ENCODE measurements around the gene CEP152.

Gene CEP152

DNA sequence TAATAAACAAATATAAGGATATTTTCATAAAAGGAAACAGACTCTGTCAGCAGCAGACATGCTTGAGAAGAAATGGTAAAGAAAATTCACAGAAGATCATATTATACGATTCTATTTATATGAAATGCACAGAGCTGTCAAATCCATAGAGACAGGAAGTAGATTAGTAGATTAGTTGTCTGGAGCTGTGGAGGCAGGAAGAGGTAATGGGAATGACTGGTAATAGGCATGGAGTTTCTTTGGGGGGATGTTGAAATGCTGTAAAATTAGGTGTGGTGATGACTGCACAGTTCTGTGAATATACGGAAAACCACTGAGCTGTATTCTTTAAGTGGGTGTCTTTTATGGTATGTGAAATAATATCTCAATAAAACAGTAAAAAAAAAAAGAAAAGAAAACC is 35.3 kb downstream of the CEP152 start:
- DNase-seq (ENCODE audit: low read depth), result no peak

DNA sequence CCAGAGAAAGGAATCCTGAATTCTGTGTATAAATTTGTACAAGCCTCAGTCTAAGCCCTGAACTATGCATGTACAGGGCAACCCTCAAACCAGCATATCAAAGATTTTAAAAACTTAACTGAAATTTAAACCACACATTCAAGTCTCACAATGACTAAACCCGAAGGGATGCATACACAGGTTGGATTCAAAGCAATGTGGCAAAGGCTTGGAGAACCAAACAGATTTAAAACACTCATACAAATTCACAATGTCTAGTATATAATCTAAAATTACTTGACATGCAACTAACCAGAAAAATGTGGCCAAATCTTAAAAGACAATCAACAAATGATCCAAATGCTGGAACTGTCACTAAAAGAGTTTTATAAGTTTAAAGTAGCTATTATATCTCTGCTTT is 36.4 kb downstream of the CEP152 start:
- no peak for DNase-seq (ENCODE audit: low read depth)

DNA sequence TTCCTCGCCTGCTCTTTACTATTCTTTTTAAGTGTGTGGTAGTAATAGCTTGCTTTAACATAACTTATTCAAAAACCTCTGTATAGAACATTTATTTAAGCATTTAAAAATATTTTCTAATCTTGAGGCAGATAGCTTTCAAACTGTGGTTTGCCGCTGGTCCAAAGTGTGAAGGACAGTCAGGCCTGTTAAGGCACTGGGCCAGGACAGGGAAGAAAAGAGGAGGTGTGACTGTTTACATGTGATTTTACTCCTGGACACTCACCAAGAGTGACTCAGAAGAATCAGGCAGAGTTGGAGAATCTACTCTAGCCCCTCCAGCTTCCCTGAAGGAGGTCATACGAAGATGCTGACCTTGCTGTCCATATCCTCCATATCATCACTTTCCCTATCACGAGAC is 44.7 kb downstream of the CEP152 start:
- DNase-seq (ENCODE audit: low read depth), result no peak

- DNase-seq (ENCODE audit: low read depth), result no peak
These were observed 45.8 kb downstream of the CEP152 start for GRCh38 chr15:48765022-48765421.

DNA sequence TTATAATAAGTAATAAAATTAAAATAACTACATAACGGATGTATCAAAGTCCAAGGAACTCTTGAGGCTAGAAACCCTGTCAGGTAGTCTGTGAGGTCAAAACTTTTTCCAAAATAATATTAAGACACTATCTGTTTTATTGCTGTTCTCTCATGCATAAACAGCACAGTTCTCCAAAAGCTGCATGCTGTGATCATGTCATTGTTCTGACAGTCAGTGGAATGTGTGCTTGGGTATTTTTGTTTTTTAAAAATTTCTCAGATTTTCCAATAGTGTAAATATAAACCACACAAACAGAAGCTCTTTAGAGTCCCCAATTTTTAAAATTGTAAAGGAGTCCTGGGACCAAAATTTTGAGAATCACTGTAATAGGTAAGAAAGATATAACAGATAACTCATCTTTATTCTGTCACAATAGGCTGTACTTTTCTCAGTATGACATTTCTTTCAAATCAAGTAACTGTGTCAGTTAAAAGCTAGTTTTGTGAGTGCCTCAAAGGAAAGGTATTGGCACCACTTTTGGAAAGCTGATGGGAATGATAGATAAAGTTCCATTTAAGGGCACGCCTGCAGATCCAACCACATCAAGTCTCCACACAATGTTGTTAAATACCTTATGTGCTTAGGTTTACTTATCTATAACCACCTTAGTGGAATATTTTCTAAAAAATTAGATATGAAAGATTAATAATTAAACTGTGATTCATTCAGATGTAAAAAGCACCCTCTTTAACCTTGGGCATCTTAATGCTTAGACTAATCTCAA is 49.3 kb downstream of the CEP152 start:
- no peak for DNase-seq (ENCODE audit: low read depth)

DNA sequence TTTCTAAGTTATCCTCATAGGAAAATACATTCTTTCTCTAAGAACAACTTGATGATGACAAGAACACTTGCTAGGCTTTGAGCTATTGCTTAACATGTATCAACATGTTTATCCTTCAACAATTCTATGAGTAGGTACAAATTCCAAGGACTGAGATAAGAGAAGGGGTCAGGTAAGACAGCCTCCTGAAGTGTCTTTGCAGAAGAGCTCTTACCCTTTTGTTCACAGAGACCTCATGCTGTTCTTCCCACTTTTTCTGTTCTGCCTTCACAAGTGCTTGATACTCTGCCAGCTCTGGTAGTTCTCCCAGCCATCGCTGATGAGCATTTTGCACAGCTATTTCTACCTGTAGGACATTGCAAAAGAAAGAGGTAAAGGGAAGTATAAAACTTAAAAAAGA is 50.9 kb downstream of the CEP152 start:
- DNase-seq (ENCODE audit: low read depth), result no peak

DNA sequence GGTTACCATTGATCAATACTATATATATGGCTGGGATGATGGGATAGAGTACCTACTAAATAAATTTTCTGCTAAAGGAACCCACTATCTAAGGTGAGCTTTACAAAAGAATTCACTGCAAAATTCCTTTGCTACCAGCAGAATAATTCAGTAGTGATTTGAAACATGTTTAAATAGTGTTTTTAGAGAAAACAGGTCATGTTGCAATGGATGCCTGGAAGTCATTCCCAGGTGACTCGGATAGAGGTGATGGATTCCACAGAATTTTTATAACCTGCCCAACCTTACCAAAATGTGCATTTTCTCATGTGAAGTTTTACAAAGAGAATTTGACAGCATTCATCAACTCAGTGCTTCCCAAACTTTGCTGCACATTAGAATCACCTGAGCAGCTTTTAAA is 53.2 kb downstream of the CEP152 start:
- DNase-seq (ENCODE audit: low read depth), result no peak

DNA sequence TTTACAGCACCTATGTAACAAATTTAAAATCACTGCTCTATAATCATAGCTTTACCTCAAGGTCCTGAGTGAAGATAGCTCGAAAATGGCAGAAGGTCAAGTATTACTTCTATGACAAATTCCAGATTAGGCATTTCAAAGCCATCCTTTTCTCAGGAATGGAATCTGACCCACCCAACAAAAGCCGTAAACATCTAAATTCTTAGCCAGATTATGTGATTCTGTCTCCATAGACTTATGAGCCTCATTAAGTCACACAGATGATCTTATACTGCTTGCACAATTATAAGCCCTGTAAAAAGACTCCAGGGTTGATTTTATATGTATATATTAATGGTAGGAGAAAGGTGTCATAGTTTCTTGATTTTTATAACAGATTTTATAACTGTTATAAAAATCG is 56.9 kb downstream of the CEP152 start:
- no peak for DNase-seq (ENCODE audit: low read depth)

- no peak for DNase-seq (ENCODE audit: low read depth)
These were observed 59.3 kb downstream of the CEP152 start for GRCh38 chr15:48751595-48751994.

DNA sequence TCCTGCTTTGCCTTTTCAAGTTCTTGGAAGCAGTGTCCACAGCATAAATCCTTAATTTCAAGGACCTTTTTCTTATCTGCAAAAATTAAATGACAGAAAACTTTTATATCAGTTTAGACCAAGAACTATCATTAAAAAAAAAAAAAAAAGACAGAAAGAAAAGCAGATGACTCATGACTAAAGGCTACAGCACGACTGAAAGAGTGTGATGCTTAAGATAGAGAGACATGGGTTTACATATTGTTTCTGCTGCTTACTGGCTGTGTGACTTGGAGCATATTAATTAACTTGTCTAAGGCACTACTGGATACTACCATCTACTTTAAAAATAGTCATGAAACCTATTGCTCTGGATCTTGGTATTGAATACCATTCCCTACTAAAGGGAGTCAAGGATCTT is 62.3 kb downstream of the CEP152 start:
- DNase-seq (ENCODE audit: low read depth), result no peak

- DNase-seq (ENCODE audit: low read depth), result no peak
These were observed 77.3 kb downstream of the CEP152 start for GRCh38 chr15:48733615-48734014.

DNA sequence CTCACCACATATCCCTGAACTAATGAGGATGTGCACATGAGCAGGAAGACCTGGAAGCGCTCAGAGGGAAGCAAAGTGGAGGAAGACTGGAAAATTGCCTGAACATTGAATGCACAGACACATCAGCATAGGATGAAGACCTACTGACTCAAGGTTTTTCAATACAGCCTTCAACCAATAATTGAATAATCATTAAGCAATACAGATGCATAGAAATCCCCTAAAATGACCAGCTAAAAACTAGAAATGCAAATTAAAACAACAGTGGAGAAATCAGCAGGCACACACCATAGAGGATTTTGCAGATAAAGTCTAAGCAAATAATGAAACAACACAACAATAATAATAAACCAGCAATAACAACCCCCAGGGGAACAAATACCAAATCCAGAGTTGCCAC is 80.4 kb downstream of the CEP152 start:
- no peak for DNase-seq (ENCODE audit: low read depth)

DNA sequence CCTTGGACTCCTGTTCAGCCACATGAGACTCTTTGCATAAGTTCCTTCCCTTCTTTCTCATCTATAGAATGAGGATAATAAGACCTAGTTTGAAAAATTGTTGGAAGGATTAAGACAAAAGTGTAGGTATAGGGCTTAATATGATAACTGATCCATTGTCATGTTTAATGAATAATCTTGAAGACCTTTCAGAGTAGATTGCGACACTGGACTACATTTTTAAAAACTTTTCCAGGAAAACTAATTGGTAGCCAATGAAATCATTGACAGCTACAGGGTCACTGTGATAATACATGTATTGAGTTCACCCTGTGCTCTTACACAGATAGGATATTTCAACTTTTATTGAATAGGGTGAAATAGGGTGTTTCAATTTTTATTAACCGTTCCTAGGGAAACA is 86.9 kb downstream of the CEP152 start:
- DNase-seq (ENCODE audit: low read depth), result no peak

- DNase-seq (ENCODE audit: low read depth), result no peak
These were observed 87.9 kb downstream of the CEP152 start for GRCh38 chr15:48722764-48723661.

DNA sequence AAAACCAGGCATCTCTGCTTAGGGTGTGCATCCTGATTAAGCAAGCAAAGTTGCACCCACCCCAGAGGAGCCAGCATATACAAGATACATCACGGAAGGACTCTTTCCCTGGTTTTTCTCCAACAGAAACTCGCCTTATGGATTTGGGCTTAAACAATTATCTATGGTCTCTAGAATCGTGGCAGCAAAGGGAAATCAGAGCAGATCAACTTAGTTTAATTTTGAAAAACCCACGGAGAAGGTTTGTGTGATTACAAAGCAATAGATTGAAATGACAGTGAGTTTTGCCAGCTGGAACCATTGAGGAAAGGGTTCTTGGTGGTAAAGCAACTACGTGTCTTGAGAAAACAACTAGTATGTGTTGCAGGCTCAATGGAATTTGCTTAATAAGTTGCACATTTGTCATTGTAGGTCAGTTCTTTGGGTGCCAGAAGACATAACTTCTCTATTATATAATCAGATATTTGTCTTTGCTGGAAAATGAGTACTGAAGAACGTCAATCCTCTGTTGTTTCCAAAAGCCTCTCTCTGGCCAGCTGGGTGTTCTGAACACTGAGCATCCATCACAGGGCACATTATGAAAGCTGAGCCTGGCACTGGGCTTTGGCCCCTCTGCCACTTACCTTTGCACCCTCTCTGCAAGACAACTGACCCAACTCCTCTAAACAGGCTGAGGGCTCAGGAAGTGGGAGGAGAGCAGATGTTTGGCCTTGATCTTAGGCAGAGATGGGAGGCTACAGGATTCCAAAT is 89.6 kb downstream of the CEP152 start:
- DNase-seq (ENCODE audit: low read depth), result no peak

DNA sequence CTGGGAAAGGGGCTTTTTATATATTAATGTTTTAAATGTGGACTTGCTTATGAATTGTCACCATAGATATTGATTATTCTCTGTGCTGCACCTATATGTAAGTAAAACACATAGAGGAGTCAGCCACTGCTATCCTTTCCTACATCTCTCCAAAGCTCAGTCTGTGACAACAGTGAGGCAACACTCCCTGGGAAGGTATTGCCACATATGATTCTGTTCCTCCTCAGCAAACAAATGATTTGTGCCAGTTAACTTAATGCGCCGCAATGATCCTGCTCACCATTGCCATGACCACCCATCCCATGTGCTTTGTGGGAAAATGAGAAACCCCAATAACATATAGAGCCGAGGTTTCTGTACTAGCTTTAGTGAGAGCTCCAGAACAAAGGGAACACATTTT is 90.2 kb downstream of the CEP152 start:
- DNase-seq (ENCODE audit: low read depth), result no peak

GRCh38 chr15:48719668-48720067 is 91.2 kb downstream of the CEP152 start:
- no peak for DNase-seq (ENCODE audit: low read depth)

DNA sequence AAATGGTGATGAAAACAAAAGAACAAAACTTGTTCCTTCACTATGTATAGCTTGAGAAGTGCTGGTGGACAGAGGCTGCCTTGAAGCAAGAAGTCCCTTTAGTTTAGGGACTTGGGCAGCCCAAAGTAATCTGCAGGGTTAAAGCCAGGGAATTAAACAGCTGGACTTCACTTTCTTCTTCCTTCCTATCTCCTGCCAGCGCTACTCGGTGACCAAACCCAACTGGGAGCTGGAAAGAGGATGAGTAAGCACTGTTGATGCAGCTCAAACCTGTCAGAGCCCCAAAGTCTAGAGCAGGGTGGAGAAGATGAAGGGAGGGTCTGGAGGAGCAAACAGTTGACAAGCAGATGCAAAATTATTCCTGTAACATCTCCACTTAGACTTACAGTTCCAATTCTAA is 92.2 kb downstream of the CEP152 start:
- DNase-seq (ENCODE audit: low read depth), result no peak

DNA sequence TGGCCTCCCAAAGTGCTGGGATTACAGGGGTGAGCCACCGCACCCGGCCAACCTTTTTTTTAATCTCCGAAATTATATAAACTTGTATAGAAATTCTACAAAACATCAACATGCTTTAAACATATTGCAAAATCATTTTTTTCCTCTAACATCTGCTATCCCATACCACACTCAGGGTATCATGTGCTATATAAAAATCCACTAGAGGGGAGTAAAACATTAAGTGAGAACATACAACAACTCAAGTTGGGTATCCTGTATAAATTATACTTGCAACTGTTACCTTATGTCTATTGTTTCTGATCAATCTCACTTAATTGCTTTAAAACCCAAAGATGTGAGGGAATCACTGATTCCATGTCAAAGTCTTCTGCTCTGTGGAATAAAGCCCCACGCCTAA is 93.4 kb downstream of the CEP152 start:
- DNase-seq (ENCODE audit: low read depth), result no peak

DNA sequence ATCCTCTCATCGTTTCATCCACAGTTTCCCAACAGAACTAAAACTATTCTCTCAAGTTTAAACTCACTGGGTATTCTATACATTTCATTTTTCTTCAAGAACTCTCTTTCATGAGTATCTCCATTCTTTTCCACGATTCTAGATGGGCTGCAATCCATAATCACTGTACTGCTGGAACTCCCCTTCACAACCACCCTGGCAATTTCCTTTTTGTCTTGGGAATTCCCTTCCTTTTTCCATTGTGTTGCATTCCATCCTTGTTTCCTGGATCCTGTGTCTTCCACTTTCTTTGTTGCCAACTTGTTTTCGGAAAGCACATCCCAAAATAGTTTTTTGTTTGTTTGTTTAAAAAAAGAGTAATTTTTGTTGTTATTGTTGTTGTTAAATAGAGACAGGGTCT is 98.3 kb downstream of the CEP152 start:
- DNase-seq (ENCODE audit: low read depth), result no peak

GRCh38 chr15:48710952-48711495 is 99.8 kb downstream of the CEP152 start:
- no peak for DNase-seq (ENCODE audit: low read depth)

GRCh38 chr15:48708641-48709040 is 102.2 kb downstream of the CEP152 start:
- DNase-seq (ENCODE audit: low read depth), result no peak
